GM19455 (cell line): ENCODE results near the gene MAD1L1.

Source experiments
- ATAC-seq: cut with Tn5 transposase; IDR thresholded peaks from one replicate; pipeline ENCODE4 v1.9.1; 2021; ENCODE audit not compliant: unreplicated experiment

The MAD1L1 gene

GRCh38 chr7:2202361-2202761, 30.4 kb downstream of the MAD1L1 start:
- no peak for ATAC-seq

- no peak for ATAC-seq
Measured at GRCh38 chr7:2201686-2202360, 30.9 kb downstream of the MAD1L1 start.

DNA sequence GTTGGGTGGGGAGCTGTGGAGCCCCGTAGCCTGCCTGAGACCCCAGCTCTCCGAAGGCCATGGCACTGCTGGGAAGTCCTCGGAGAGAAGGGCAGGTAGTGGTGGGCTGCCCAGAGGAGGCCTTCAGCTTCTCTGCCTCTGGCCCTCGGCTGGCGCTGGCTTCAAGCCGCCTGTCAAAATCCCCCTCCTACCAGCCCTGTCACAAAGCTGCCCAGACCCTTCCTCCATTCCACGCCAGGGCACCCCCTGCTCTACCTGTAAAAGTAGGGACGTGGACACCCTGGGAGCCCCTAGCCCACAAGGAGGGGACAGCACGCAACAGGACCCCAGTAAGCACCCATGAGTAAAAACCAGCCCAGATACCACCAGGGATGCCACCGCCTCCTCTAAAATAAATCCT, 31.6 kb downstream of the MAD1L1 start:
- no peak for ATAC-seq

GRCh38 chr7:2200584-2200980, 32.2 kb downstream of the MAD1L1 start:
- ATAC-seq, result no peak

- no peak for ATAC-seq
Measured at GRCh38 chr7:2199956-2200583, 32.7 kb downstream of the MAD1L1 start.

- ATAC-seq, result no peak
Measured at GRCh38 chr7:2199528-2199927, 33.2 kb downstream of the MAD1L1 start.

DNA sequence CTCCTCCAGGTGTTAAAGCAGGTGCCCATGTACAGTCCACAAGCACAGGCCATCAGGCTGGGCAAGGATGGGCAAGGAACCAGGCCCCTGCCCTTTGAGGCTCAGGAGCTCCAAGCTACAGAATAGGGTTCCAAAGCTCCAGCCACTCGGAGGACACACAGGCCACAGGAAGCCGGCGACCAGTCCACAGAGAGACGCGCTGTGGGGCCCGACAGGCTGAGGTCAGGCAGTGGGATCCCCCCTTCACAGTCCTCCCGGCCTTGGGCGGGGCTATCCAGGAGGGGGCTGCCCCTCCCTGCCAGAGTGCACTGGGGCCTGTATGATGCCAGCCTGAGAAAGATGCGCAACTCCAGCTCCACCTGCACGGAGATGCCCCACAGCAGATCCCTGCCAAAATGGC, 34.0 kb downstream of the MAD1L1 start:
- ATAC-seq, result no peak

DNA sequence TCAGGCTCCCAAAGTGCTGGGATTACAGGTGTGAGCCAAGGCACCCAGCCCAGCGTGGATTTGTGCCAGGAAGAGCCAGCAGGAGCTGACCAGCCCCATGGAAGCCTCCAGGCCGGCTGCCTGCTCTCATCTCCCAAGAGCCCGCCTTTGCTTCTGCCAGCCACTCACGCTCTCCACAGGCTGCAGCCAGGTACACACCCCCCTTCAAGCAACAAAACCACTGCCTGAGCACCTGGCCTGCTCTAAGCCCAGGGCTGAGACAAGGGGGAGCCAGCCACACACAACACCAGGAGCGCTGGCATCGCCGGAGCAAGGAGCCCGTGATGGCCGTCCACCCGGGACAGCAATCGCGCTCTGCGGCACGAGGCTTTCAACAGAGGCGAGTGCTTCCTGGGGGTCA, 34.5 kb downstream of the MAD1L1 start:
- no peak for ATAC-seq

GRCh38 chr7:2197436-2198155, 35.1 kb downstream of the MAD1L1 start:
- ATAC-seq, result no peak

- no peak for ATAC-seq
Measured at GRCh38 chr7:2196381-2197378, 36.1 kb downstream of the MAD1L1 start.

GRCh38 chr7:2195400-2196246, 37.1 kb downstream of the MAD1L1 start:
- ATAC-seq, result no peak

- no peak for ATAC-seq
Measured at GRCh38 chr7:2193575-2194305, 39.0 kb downstream of the MAD1L1 start.

GRCh38 chr7:2192831-2193534, 39.8 kb downstream of the MAD1L1 start:
- ATAC-seq, result no peak

DNA sequence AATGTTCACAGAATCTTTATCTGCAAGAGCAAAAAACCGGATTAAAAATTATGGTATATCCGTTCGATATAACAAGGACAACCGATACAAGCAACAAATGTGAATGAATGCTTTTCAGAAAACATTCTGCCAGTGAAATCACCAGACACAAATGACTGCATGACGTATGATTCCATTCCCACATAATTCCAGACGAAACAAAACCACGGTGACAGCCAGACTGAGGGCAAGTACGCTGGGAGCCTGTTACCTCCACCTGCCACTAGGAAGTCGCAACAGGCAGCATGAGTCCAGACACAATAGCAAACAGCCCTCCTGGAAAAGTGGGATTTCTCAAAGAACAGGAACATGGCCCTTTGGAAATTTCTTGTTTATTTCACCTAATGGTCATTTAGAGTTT, 41.7 kb downstream of the MAD1L1 start:
- ATAC-seq, result no peak

- ATAC-seq, result no peak
Measured at GRCh38 chr7:2190531-2190930, 42.2 kb downstream of the MAD1L1 start.

DNA sequence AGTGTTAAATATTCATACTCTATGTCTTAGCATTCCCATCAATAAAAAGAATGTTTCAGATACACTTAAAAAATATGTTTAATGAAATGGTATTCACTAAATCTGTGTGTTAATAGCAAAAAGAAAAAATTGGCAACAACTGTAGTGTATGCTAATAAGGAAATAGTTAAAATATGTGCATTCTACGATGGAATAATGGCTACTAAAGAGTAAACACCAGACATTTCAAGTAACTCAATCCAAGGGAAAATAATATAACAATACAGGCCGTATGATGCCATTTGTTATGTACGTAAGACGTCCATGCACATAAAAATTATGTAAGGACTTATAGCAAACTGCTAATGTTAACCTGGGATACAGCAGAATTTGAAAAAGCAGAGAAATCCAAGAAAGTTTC, 46.6 kb downstream of the MAD1L1 start:
- no peak for ATAC-seq

GRCh38 chr7:2185715-2186114, 47.0 kb downstream of the MAD1L1 start:
- no peak for ATAC-seq

- ATAC-seq, result no peak
Measured at GRCh38 chr7:2182461-2182860, 50.3 kb downstream of the MAD1L1 start.
